Sigmoid colon (tissue), 7 donors: ENCODE data around the gene ANXA9. TPM values are rescaled to one million over a fixed set of nuclear protein-coding genes. Genes with fewer than 3 reads are reported as not detected.

Source experiments
- DNase-seq: peaks from one replicate; pipeline ENCODE4 v3.0.0-alpha.2; 2019
- H3K27ac ChIP-seq, 4 donors: fragments of 200-600 bp; sonication (generic); one replicate each; pipeline ENCODE4 v1.5.1; 2016 to 2019; ENCODE audit warnings: mild to moderate bottlenecking in 1 of 4
- H3K27me3 ChIP-seq, 3 donors: fragments of 200-600 bp; sonication (generic); one replicate each; pipeline ENCODE4 v1.5.1; 2019; ENCODE audit warnings: mild to moderate bottlenecking in 1 of 3
- H3K36me3 ChIP-seq, 4 donors: fragments of 200-600 bp; sonication (generic); one replicate each; pipeline ENCODE4 v1.5.1; 2016 to 2019
- H3K4me1 ChIP-seq, 4 donors: fragments of 200-600 bp; sonication (generic); one replicate each; pipeline ENCODE4 v1.5.1; 2017 to 2019
- H3K4me3 ChIP-seq, 4 donors: fragments of 200-600 bp; sonication (generic); one replicate each; pipeline ENCODE4 v1.5.1; 2017 to 2019; ENCODE audit warnings: mild to moderate bottlenecking in 2 of 4, moderate library complexity in 1 of 4
- H3K9me3 ChIP-seq, 4 donors: fragments of 200-600 bp in 3 of 4; sonication (generic) in 3 of 4; one replicate each; pipeline versions ENCODE4 v1.5.1 to v1.6.1; 2013 to 2019
- EP300 ChIP-seq, 4 donors: sonication (generic); formaldehyde crosslinking; IDR thresholded peaks; one replicate each; pipeline ENCODE4 v1.6.1; 2017; ENCODE audit warnings: antibody characterized with exemption in 4 of 4
- POLR2A ChIP-seq, 2 donors: fragments of 450-650 bp; IDR thresholded peaks; one replicate each; pipeline ENCODE4 v1.6.1; 2016; ENCODE audit warnings: antibody characterized with exemption in 2 of 2, mild to moderate bottlenecking in 2 of 2, moderate library complexity in 2 of 2
- POLR2AphosphoS5 ChIP-seq, 4 donors: sonication (generic); formaldehyde crosslinking; IDR thresholded peaks; one replicate each; pipeline ENCODE4 v1.6.1; 2017; ENCODE audit warnings: antibody characterized with exemption in 4 of 4
- WGBS, 2 donors: extraction: QIAGEN DNeasy Blood & Tissue Kit; methylation state at CpG; one replicate each; pipeline ENCODE4 v1.1.7; 2013; 5-methylcytosine and 5-hydroxymethylcytosine counted together
- intact Hi-C: fragments of 100-400 bp; cut with DNase I; formaldehyde crosslinking; loops from one replicate; pipeline ENCODE4 v1.15.1; 2023
- polyA plus RNA-seq, 3 donors: library from polyadenylated mRNA; stranded (reverse); fragments of 200-250 nt; gene quantifications; one replicate each; pipeline ENCODE4 v1.2.3, GENCODE V29; 2013
- total RNA-seq, 4 donors: library from RNA; depleted of rRNA; stranded (reverse); fragments of >200 nt; gene quantifications; one replicate each; pipeline ENCODE4 v1.1.0, GENCODE V29; 2016
- TF ChIP-seq, protein P1 (sequence below), 4 experiments: fragments of 450-650 bp in 3 of 4; fragments of 200-600 bp in 1 of 4; IDR thresholded peaks; one replicate each; pipeline ENCODE4 v1.5.1; 2016 to 2019; ENCODE audit warnings: antibody characterized with exemption in 4 of 4, mild to moderate bottlenecking in 3 of 4, moderate library complexity in 2 of 4
- donor health status: healthy with polysubstance abuse.
- donor health status: Bipolar disorder and iron deficiency.
- donor health status: healthy.

Gene ANXA9
- total and polyA plus RNA-seq, 7 donors: 0.36 to 0.60 (median 0.45) TPM; not detected in 4

DNA sequence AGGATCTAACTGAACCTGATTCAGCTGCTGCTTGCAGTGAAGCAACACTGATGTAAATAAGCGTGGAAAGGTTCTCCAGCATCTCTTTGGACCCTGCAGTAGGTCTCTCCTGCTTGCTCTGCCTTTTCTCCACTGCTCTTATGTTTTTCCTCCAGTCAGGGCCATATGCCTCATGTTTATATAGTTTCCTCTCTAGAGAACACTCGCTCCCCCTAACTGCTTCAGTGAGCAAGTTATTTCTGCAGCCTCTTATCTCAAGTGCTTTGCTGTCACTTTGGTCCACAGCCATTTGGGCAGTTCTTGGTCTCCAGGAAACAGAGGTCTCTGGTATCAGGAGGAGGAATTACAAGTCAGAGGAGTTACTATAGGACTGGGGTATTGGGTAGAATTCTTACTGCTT lies 31.4 kb downstream of the ANXA9 start:
- peaks cover 0 to 39% (median 33%) of the 10 kb centered on the region in 4 donors for H3K4me1 ChIP-seq
- WGBS, 2 donors: 31 to 55% methylated on average over 2 of the region's 2 CpGs
- no peak overlapping the region for H3K4me3 ChIP-seq
- H3K36me3 ChIP-seq: peaks cover 0 to 13% (median 0%) of the 10 kb centered on the region in 4 donors
- TF ChIP-seq POLR2A (IDR thresholded peaks at IDR 0.05): no peak
- TF ChIP-seq POLR2AphosphoS5 (IDR thresholded peaks at IDR 0.05): peak in 1 of 4 donors; percentile 29
- TF ChIP-seq, protein P1, sequence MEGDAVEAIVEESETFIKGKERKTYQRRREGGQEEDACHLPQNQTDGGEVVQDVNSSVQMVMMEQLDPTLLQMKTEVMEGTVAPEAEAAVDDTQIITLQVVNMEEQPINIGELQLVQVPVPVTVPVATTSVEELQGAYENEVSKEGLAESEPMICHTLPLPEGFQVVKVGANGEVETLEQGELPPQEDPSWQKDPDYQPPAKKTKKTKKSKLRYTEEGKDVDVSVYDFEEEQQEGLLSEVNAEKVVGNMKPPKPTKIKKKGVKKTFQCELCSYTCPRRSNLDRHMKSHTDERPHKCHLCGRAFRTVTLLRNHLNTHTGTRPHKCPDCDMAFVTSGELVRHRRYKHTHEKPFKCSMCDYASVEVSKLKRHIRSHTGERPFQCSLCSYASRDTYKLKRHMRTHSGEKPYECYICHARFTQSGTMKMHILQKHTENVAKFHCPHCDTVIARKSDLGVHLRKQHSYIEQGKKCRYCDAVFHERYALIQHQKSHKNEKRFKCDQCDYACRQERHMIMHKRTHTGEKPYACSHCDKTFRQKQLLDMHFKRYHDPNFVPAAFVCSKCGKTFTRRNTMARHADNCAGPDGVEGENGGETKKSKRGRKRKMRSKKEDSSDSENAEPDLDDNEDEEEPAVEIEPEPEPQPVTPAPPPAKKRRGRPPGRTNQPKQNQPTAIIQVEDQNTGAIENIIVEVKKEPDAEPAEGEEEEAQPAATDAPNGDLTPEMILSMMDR (IDR thresholded peaks at IDR 0.05): no peak
- TF ChIP-seq EP300 (IDR thresholded peaks at IDR 0.05): no peak
- H3K27ac ChIP-seq: peak overlapping the region in 3 of 4 donors; percentile 50 to 73 (median 64)
- intact Hi-C loops: no loop called here
- no peaks in the 10 kb centered on the region for H3K27me3 ChIP-seq
- H3K9me3 ChIP-seq: no peaks in the 10 kb centered on the region
- DNase-seq: no peak

DNA sequence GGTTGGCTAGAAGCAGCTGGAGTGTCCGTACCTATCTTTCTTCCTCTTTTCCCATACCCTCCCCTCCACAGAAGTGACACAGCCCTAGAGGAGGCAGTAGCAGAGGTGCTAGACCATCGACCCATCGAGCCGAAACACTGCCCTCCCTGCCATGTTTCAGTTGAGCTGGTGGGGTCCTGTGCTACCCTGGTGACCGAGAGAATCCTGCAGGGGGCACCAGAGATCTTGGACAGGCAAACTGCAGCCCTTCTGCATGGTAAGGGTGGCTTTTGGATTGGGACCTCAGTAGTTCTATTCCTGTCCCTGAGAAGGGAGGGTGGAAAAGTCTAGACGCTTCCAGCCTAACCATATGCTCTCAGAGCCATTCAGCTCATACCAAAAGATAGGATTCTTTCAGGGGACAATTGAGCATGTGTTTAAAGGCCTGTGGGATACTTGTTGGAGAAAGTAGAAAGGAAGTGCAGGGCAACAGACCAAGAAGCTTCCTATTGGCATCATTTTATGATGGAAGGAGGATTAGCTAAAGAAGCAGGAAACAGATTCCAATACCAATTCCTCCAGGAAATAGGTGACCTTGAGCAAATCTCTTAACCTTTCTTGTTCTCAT lies 42.6 kb downstream of the ANXA9 start:
- Histone ChIP-seq H3K27me3 (no peaks in the 10 kb centered on the region), H3K4me3 (no peak overlapping the region), H3K9me3 (no peaks in the 10 kb centered on the region), H3K36me3 (peaks cover 16 to 56% (median 33%) of the 10 kb centered on the region in 4 donors), H3K27ac (peak overlapping the region; percentile 11 to 66 (median 35)), H3K4me1 (peaks cover 0 to 17% (median 10%) of the 10 kb centered on the region in 4 donors)
- TF ChIP-seq POLR2AphosphoS5 (IDR thresholded peaks at IDR 0.05) (peak in 1 of 4 donors; percentile 19), POLR2A (IDR thresholded peaks at IDR 0.05) (no peak), EP300 (IDR thresholded peaks at IDR 0.05) (no peak)
- TF ChIP-seq, protein P1 (IDR thresholded peaks at IDR 0.05): peak in 3 of 4 experiments; percentile 66 to 71 (median 71)
- peak; percentile 89 for DNase-seq
- 32 to 40% methylated on average over 6 of the region's 6 CpGs for WGBS, 2 donors
- intact Hi-C loops: loop anchor here (5.0 kb wide), 1 partner anchor 133 kb away; the partner anchor contains the start of gene TNFAIP8L2

- H3K27me3 ChIP-seq: no peaks in the 10 kb centered on the region
- DNase-seq: no peak
- H3K4me3 ChIP-seq: no peak overlapping the region
- TF ChIP-seq, protein P1 (IDR thresholded peaks at IDR 0.05): no peak
- TF ChIP-seq POLR2A (IDR thresholded peaks at IDR 0.05) (no peak), EP300 (IDR thresholded peaks at IDR 0.05) (no peak), POLR2AphosphoS5 (IDR thresholded peaks at IDR 0.05) (no peak)
- intact Hi-C loops: no loop called here
- peaks cover 16 to 62% (median 44%) of the 10 kb centered on the region in 4 donors for H3K36me3 ChIP-seq
- H3K4me1 ChIP-seq: peaks cover 0 to 17% (median 10%) of the 10 kb centered on the region in 4 donors
- H3K27ac ChIP-seq: no peak overlapping the region
- H3K9me3 ChIP-seq: no peaks in the 10 kb centered on the region
These were observed 44.4 kb downstream of the ANXA9 start for GRCh38 chr1:151026460-151026859.

GRCh38 chr1:151032164-151032563 lies 50.1 kb downstream of the ANXA9 start:
- Histone ChIP-seq H3K27ac (no peak overlapping the region), H3K27me3 (no peaks in the 10 kb centered on the region), H3K4me1 (no peaks in the 10 kb centered on the region), H3K9me3 (no peaks in the 10 kb centered on the region), H3K36me3 (peaks cover 13 to 79% (median 42%) of the 10 kb centered on the region in 4 donors), H3K4me3 (no peak overlapping the region)
- no peak for DNase-seq
- intact Hi-C loops: no loop called here
- 98% methylated on average over 8 of the region's 8 CpGs for WGBS, 2 donors
- TF ChIP-seq POLR2AphosphoS5 (IDR thresholded peaks at IDR 0.05): no peak
- no peak for TF ChIP-seq EP300 (IDR thresholded peaks at IDR 0.05)
- TF ChIP-seq POLR2A (IDR thresholded peaks at IDR 0.05): no peak
- TF ChIP-seq, protein P1 (IDR thresholded peaks at IDR 0.05): no peak
